Measurements from ENCODE around the gene SCNN1B.

DNA sequence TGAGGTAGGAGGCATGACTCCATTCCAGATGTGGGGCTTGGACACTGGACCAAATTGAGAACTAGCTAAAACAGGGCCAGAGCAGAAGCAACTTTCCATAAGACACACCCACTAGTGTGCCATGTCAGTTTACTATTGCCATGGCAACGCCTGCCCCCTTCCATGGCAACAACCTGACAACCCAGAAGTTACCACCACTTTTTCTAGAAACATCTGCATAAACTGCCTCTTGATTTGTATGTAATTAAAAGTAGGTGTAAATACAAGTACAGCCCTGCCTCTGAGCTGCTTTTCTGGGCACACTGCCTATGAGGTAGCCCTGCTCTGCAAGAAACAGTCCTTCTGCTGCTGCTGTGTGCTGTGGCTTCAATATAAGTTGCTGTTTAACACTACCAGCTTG lies 19.5 kb upstream of the SCNN1B start:
- TF ChIP-seq CTCF (IDR thresholded peaks at IDR 0.05) (no peak), POLR2A (IDR thresholded peaks at IDR 0.05) (no peak), POLR2AphosphoS5 (IDR thresholded peaks at IDR 0.05) (no peak), EP300 (IDR thresholded peaks at IDR 0.05) (no peak)

All from gastroesophageal sphincter (tissue), 3 donors.